ENCODE measurements around the gene AMBRA1.
A peak's percentile ranks its signal among the peaks of the same experiment; 100 is the strongest.

AMBRA1 gene

DNA sequence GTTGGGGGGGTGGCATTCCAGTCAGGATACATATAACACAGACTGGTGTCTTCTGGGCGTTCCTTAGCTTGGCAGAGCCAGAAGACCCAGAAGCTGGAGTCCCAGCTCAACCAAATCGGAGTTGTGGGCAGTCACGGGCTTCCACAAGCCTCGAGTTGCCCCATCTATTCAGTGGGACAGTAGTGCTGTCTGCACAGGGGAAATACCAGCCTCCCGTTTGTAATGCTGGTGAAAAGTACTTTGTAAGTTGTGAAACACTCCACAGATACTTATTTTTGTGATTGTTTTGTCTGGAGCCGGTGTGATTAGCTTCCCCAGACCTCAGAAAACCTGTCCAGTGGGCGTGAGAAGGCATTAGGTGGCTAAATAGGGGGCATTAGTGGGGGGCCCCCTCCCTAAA, 232.9 kb downstream of the AMBRA1 start:
- DNase-seq: no peak

- no peak for DNase-seq
These were observed 233.9 kb downstream of the AMBRA1 start for GRCh38 chr11:46359953-46360352.

DNA sequence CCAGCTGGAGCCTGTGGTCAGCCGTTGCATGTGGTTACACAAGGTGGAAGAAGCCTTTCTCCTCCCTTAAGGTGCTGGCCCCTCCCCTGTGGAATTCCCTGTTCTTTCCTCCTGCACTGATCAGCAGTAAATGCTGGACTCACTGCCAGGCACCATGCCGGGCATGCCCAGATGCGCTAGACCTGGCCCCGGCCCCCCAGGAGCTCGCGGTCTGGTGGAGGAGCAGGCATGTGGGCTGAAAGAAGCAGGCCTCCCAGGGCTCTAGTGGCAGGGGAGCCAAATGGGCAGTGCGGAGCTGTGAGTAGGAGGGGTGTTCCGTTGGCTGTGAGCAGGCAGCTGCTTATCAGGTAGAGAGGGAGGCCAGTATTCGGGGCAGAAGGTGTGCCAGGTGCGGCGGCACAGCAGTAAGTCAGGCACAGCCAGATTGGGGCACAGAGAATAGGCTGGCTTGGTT, 236.3 kb downstream of the AMBRA1 start:
- no peak for DNase-seq

- DNase-seq: no peak
These were observed 236.8 kb downstream of the AMBRA1 start for GRCh38 chr11:46356924-46357482.

GRCh38 chr11:46353698-46354097, 240.1 kb downstream of the AMBRA1 start:
- DNase-seq: no peak

DNA sequence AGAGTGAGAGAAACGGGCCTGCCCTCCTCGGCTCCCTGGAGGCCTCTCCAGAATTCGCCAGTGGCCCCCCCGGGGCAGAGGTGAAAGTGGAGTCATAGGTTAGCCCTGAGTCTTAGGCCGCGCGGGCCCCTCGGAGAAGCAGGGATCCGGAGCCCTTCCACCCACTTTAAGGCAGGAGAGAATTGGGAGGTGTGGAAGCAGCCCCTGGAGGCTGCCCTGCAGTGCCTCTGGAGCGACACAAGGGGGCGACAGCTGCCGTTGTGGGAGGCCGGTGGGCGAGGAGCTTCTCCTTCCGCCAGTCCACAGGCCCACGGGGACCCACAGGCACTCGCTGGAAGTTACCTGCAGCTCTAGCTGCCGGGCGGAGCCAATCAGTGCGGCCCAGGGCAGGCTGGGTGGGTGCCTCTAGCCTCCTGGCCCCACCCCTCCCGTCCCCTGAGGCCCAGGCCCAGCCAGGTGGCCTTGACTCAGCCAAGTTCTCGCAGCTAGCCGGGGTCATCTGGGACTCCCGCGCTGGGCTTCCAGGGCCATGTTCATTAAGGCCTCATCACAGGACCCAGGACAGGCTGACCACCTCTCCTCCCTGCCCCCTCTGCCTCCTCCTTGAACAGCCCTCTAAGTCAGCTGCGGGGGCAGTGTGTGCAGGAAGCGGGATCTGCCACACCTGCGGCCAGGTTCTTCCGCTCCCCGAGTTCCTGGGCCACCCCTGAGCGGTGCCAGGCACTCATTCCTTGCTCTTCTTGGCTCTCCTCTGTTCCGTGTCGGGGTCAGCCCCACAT, 241.6 kb downstream of the AMBRA1 start:
- DNase-seq: peak; percentile 44 to 57 (median 52)

DNA sequence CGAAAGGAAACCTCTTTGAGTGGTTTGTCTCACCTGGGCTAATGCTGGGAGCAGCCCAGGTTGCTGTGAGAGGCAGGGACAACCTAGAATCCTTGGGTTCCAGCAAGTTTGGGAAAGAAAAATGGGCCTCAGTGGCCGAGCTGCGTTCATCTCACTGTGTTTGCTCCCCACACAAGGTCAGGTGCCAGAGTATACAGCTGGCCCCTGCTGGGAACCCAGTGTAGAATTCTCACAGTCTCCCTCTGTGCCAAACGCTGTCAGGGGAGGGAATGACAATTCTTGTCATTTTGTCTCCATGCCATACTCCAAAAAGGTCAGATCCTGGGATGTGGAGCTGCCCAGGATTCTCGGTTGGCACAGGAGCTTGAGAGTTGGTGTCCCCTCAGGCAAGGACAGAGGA, 242.2 kb downstream of the AMBRA1 start:
- DNase-seq: no peak

- no peak for DNase-seq
These were observed 242.7 kb downstream of the AMBRA1 start for GRCh38 chr11:46351148-46351547.

DNA sequence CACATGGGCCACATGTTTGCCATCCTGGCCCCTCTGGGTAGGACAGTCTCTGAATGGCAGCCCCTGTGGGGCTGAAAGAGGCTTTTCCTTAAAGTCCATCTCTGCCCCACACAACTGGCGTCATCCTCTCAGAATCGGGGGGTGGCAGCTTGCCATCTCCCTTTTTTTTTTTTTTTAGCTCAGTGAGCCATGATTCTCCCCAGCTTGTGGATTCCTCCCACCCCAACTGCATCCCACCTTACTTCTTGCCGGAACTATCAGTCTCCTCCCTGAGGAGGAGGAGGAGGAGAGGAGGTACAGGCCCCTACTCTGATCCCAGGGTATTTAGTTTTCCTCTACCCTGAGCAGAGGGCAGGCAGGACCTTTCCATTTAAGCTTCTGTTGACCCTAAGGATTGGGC, 243.1 kb downstream of the AMBRA1 start:
- no peak for DNase-seq

GRCh38 chr11:46348566-46349401, 245.0 kb downstream of the AMBRA1 start:
- peak in 2 of 4 experiments; percentile 40 to 42 for DNase-seq

GRCh38 chr11:46347637-46348311, 246.0 kb downstream of the AMBRA1 start:
- DNase-seq: no peak

- peak; percentile 75 to 91 (median 85) for DNase-seq
These were observed 246.8 kb downstream of the AMBRA1 start, which contains the start of gene DGKZ for GRCh38 chr11:46346886-46347636. DGKZ (plus strand) TSS chr11:46347463; CDS start chr11:46347660, 197 bp downstream.

Measured in activated CD4-positive, CD25-positive, alpha-beta regulatory T cell (primary cell).